Left ventricle myocardium inferior (tissue), 1 donor: ENCODE data around the gene TMEM132D. TPM values are rescaled to one million over a fixed set of nuclear protein-coding genes. Genes with fewer than 3 reads are reported as not detected.

Experiments used
- DNase-seq: peaks from one replicate; pipeline ENCODE4 v3.0.0-alpha.2; 2020
- H3K27ac ChIP-seq: fragments of 200-600 bp; replicated peaks from 2 replicates; pipeline ENCODE4 v1.8.0; 2021
- H3K27me3 ChIP-seq: fragments of 200-600 bp; 2 replicates; pipeline ENCODE4 v1.8.0; 2021; ENCODE audit warnings: low read depth
- H3K36me3 ChIP-seq: fragments of 200-600 bp; 2 replicates; pipeline ENCODE4 v1.8.0; 2021
- H3K4me1 ChIP-seq: fragments of 200-600 bp; 2 replicates; pipeline ENCODE4 v1.8.0; 2021
- H3K4me3 ChIP-seq: fragments of 200-600 bp; 2 replicates; pipeline ENCODE4 v1.8.0; 2021; ENCODE audit warnings: mild to moderate bottlenecking, moderate library complexity
- H3K9me3 ChIP-seq: fragments of 200-600 bp; replicated peaks from 2 replicates; pipeline ENCODE4 v1.8.0; 2021
- CTCF ChIP-seq: fragments of 200-600 bp; IDR thresholded peaks from 2 replicates; pipeline ENCODE4 v1.8.0; 2021; ENCODE audit warnings: antibody characterized with exemption, mild to moderate bottlenecking, borderline replicate concordance
- intact Hi-C: fragments of 100-400 bp; cut with micrococcal nuclease; formaldehyde crosslinking; loops from one replicate; pipeline ENCODE4 v1.11.0; 2022
- total RNA-seq: library from RNA; stranded (reverse); fragmentation: NEBNext Ultra II Directional; extraction: Animal tissue kit (Norgen Biotek cat#: 25700); gene quantifications from one replicate; pipeline ENCODE4 v1.2.1, GENCODE V29; 2021
- donor health status: DM: no; HTN: yes; CAD: no; lungs with severe emphysema.

TMEM132D gene
- total RNA-seq, 1 donor from 2014 or later, result not detected

- Histone ChIP-seq H3K4me3 (no peak overlapping the region), H3K9me3 (no peaks in the 10 kb centered on the region), H3K27ac (no peak overlapping the region), H3K36me3 (no peaks in the 10 kb centered on the region), H3K4me1 (no peaks in the 10 kb centered on the region), H3K27me3 (no peaks in the 10 kb centered on the region)
- intact Hi-C loops, result no loop called here
- no peak for DNase-seq
- TF ChIP-seq CTCF, result no peak
Measured at GRCh38 chr12:129305851-129306250, 598.0 kb downstream of the TMEM132D start.

- no peak for DNase-seq
- H3K27me3 ChIP-seq, result no peaks in the 10 kb centered on the region
Measured at GRCh38 chr12:129304529-129304928, 599.3 kb downstream of the TMEM132D start.

GRCh38 chr12:129300011-129300410 is 603.8 kb downstream of the TMEM132D start:
- DNase-seq, result no peak
- Histone ChIP-seq H3K27me3 (no peaks in the 10 kb centered on the region), H3K4me1 (no peaks in the 10 kb centered on the region), H3K27ac (no peak overlapping the region), H3K9me3 (peaks cover 16% of the 10 kb centered on the region), H3K36me3 (no peaks in the 10 kb centered on the region), H3K4me3 (no peak overlapping the region)
- intact Hi-C loops, result no loop called here
- no peak for TF ChIP-seq CTCF

More at GRCh38 chr12:129304529-129304928, 599.3 kb downstream of the TMEM132D start:
- Histone ChIP-seq H3K36me3 (no peaks in the 10 kb centered on the region), H3K4me1 (no peaks in the 10 kb centered on the region), H3K27ac (no peak overlapping the region), H3K4me3 (no peak overlapping the region), H3K9me3 (no peaks in the 10 kb centered on the region)
- no peak for TF ChIP-seq CTCF
- intact Hi-C loops, result no loop called here

GRCh38 chr12:129298921-129299320 is 604.9 kb downstream of the TMEM132D start:
- H3K27me3 ChIP-seq, result no peaks in the 10 kb centered on the region

GRCh38 chr12:129296671-129297070 is 607.2 kb downstream of the TMEM132D start:
- peaks cover 21% of the 10 kb centered on the region for H3K9me3 ChIP-seq
- H3K4me1 ChIP-seq, result no peaks in the 10 kb centered on the region
- TF ChIP-seq CTCF, result no peak
- H3K27me3 ChIP-seq, result no peaks in the 10 kb centered on the region
- no peaks in the 10 kb centered on the region for H3K36me3 ChIP-seq
- no peak overlapping the region for H3K4me3 ChIP-seq
- H3K27ac ChIP-seq, result no peak overlapping the region
- intact Hi-C loops, result no loop called here
- no peak for DNase-seq

More at GRCh38 chr12:129298921-129299320, 604.9 kb downstream of the TMEM132D start:
- Histone ChIP-seq H3K27ac (no peak overlapping the region), H3K36me3 (no peaks in the 10 kb centered on the region), H3K4me3 (no peak overlapping the region), H3K4me1 (no peaks in the 10 kb centered on the region), H3K9me3 (peaks cover 21% of the 10 kb centered on the region)
- TF ChIP-seq CTCF, result no peak
- intact Hi-C loops, result no loop called here
- no peak for DNase-seq

DNA sequence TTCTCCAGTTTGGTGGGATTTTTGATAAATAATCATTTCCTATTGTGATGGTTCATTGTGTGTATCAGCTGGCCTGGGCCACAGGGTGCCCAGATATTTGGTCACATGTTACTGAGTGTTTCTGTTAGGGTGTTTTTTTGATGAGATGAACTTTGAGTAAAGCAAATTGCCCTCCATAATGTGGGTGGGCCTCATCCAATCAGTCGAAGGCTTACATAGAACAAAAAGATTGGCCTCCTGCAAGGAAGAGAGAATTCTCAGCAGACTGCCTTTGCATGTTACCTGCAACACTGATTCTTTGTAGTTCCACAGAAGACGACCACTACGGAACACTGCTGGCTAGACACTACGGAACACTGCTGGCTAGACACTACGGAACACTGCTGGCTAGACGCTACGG is 609.0 kb downstream of the TMEM132D start:
- Histone ChIP-seq H3K27ac (no peak overlapping the region), H3K36me3 (no peaks in the 10 kb centered on the region), H3K4me3 (no peak overlapping the region), H3K9me3 (peaks cover 21% of the 10 kb centered on the region), H3K4me1 (no peaks in the 10 kb centered on the region), H3K27me3 (no peaks in the 10 kb centered on the region)
- intact Hi-C loops, result no loop called here
- no peak for TF ChIP-seq CTCF
- DNase-seq, result no peak
